GM19035 (cell line): ENCODE measurements around the gene THAP4.
"Not testable (repeated sequence)": the region's sequence is repeated elsewhere in the genome, so short reads cannot be mapped to it uniquely, and the experiment has no call there.

Experiments used
- ATAC-seq: cut with Tn5 transposase; IDR thresholded peaks from one replicate; pipeline ENCODE4 v1.9.1; 2021; ENCODE audit not compliant: unreplicated experiment

Gene THAP4

GRCh38 chr2:241590496-241591455 lies 46.2 kb downstream of the THAP4 start:
- ATAC-seq: not testable (repeated sequence)

DNA sequence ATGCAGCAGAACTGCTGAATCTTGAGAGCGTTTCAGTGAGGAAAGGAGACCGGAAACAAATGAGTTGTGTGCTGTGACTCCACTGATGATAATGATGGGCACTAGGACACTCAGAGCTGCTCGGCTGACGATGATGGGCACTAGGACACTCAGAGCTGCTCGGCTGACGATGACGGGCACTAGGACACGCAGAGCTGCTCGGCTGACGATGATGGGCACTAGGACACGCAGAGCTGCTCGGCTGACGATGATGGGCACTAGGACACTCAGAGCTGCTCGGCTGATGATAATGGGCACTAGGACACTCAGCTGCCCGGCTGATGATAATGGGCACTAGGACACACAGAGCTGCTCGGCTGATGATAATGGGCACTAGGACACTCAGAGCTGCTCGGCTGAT lies 47.1 kb downstream of the THAP4 start:
- ATAC-seq: not testable (repeated sequence)

GRCh38 chr2:241586564-241587264 lies 50.2 kb downstream of the THAP4 start:
- no peak for ATAC-seq

DNA sequence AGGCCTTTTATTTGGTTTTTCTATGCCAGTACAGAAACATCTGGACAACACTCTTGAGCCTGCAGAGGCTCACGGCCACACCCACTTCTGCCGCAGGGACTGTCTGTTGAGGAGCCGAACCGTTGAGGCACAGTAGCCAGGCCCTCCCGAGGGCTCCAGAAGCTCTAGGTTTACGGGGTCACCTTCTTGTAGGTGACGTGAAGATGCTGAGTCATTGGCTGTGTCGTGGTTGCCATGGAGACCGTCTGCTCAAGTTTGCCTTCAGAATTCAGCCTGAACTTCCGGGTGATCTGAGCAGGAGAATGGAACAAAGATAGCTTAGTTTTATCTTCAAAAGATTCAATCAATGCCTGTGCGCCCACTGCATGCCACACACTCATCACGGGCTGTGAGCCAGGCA lies 52.5 kb downstream of the THAP4 start:
- ATAC-seq: no peak

- ATAC-seq: no peak
These were observed 54.2 kb downstream of the THAP4 start for GRCh38 chr2:241582806-241583205.

- ATAC-seq: no peak
These were observed 54.6 kb downstream of the THAP4 start for GRCh38 chr2:241582328-241582727.

GRCh38 chr2:241579281-241579680 lies 57.7 kb downstream of the THAP4 start:
- no peak for ATAC-seq

GRCh38 chr2:241577413-241578122 lies 59.4 kb downstream of the THAP4 start:
- ATAC-seq: no peak

- no peak for ATAC-seq
These were observed 60.7 kb downstream of the THAP4 start for GRCh38 chr2:241576293-241576654.

GRCh38 chr2:241575624-241576292 lies 61.2 kb downstream of the THAP4 start:
- ATAC-seq: no peak

GRCh38 chr2:241574911-241575623 lies 61.9 kb downstream of the THAP4 start:
- no peak for ATAC-seq

DNA sequence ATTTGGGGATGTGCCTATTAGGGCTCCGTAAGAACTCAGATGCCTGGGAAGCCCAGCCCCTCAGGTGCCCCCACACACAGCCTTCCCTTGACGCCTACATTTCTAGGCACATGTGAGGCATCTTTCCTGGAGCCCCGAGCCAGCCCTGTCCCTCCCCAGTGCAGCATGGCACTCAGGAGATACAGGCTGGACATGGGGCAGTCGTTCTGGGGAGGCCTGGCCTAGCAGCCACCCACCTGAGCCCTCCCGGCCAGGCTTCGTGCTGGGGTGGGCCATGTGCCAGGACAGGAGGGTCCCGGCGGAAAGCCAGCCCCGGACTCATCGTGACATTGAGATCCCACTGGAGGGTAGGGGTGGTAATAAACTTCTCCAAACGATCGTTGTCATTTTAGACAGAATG lies 63.2 kb downstream of the THAP4 start:
- ATAC-seq: no peak

- ATAC-seq: not testable (repeated sequence)
These were observed 63.9 kb downstream of the THAP4 start for GRCh38 chr2:241572915-241573651.

DNA sequence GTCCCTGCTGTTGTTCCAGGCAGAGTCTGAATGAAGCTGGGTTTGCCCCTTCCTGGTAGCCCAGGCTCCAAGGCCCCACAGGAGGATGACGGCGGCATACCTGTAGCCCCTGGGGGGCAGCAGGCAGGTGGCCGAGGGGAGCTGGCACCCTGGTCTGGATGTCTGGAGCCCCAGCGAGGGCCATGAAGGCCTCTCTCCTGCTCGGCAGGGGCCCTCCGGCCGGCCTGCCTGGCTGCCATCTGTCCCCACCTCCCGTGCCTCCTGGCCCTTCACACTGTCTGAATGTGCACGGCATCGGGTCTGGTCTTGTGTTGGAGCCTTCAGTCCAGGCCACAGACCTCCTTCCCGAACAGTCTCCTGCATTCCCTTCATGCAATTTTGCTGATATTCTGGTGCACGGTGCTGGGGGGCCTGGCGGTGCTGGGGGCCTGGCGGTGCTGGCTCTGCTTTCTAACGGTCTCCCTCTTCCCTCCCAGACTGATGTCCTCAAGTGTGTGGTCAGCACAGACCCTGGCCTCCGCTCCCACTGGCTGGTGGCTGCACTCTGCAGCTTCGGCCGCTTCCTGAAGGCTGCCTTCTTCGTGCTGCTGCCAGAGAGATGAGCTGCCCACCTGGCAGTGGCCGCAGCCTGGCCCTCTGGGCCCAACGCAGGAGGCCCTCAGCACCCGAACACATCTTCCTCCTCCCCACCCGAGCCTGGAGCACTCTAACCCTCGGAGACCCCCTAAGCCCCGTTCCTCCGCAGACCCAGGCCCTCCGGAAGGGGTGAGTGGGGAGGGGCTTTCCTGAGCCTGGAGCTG lies 64.9 kb downstream of the THAP4 start:
- ATAC-seq: no peak

DNA sequence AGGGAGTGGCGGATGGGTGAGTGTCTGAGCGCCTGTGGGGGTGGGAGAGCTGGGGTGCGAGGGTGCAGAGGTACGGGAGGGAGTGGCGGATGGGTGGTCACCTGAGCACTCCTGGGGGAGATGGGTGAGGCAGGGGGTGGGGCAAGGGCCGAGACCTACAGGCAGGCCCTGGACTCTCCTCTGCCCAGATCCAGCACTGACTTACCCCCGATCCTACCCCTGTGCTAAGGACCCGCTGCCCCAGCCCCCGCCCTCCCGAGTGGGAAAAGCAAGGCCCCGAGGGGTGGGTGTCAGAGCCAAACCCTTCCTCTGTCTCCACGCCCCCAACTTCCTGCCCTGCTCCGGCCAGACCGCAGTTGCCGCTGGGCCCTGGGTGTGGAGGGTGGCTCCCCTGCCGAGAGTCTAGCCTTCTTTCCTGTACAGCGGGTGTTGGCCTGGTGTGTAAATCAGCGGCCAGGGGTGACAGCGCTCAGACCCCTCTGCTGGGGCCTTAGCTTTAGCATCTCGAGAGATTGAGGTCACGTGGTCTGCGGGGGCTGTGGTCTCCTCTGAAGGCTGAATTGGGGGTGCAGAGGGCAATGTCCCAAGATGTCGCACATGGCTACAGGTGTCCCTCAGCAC lies 65.9 kb downstream of the THAP4 start:
- ATAC-seq: no peak

DNA sequence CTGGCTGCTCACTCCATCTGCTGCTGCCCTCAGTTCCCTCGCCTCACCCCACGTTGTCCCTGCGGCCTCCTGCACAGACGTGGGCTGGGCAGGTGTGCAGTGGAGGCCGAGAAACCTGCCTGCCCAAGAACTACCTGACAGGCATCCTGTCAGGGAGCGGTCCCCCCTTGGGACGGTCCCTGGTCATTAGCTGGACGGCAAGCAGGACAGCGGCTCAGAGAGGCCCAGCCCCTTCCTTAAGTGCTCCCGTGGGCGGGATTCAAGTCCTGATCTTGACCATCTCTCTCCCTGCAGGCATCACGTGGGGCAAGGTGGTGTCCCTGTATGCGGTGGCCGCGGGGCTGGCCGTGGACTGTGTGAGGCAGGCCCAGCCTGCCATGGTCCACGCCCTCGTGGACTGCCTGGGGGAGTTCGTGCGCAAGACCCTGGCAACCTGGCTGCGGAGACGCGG lies 67.1 kb downstream of the THAP4 start:
- no peak for ATAC-seq

- no peak for ATAC-seq
These were observed 68.2 kb downstream of the THAP4 start for GRCh38 chr2:241568726-241569125.

DNA sequence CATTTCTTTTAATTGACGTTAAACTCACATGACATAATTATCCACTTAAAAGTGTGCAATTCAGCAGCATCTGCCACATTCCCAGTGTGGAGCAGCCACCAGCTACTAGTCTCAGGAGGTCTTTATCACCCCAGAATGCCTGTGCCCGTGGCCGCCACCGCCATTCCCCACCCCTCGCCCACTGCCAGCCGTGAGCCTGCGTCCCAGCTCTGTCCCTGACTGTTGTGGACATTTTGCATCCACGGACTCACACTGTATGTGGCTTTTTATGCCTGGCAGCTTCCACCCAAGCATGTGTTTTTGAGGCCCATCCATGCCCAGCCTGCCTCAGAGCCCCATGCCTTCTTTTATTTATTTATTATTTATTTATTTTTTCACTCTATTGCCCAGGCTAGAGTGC lies 69.2 kb downstream of the THAP4 start:
- ATAC-seq: no peak
